Mesendoderm (in vitro differentiated cells): Measurements from ENCODE around the gene NOS1.

Source experiments
- DNase-seq: peaks from one replicate; pipeline ENCODE4 v3.0.0; 2013
- H2AK5ac ChIP-seq: 2 replicates; pipeline ENCODE4 v1.6.1; 2013; ENCODE audit warnings: low read length, inconsistent platforms
- H2BK120ac ChIP-seq: 2 replicates; pipeline ENCODE4 v1.6.1; 2013; ENCODE audit warnings: low read depth, mild to moderate bottlenecking, low read length, moderate library complexity, mixed read lengths
- H2BK15ac ChIP-seq: replicated peaks from 2 replicates; pipeline ENCODE4 v1.6.1; 2013; ENCODE audit warnings: low read depth, mild to moderate bottlenecking, moderate library complexity
- H2BK5ac ChIP-seq: 2 replicates; pipeline ENCODE4 v1.6.1; 2013; ENCODE audit warnings: low read length, inconsistent platforms
- H3K18ac ChIP-seq: 2 replicates; pipeline ENCODE4 v1.6.1; 2013; ENCODE audit warnings: mild to moderate bottlenecking, low read length, mixed read lengths
- H3K23ac ChIP-seq: one replicate; pipeline ENCODE4 v1.6.1; 2013; ENCODE audit warnings: low read length
- H3K27ac ChIP-seq: 2 replicates; pipeline ENCODE4 v1.5.1; 2013; ENCODE audit warnings: low read depth, mild to moderate bottlenecking, inconsistent platforms, low read length, moderate library complexity
- H3K27me3 ChIP-seq: 2 replicates; pipeline ENCODE4 v1.6.1; 2013; ENCODE audit warnings: low read length, control low read depth, mild to moderate bottlenecking, inconsistent platforms; ENCODE audit not compliant: insufficient read depth, poor library complexity
- H3K36me3 ChIP-seq: 2 replicates; pipeline ENCODE4 v1.6.1; 2013; ENCODE audit warnings: low read length, inconsistent platforms; ENCODE audit not compliant: control insufficient read depth, insufficient read depth
- H3K4ac ChIP-seq: one replicate; pipeline ENCODE4 v1.6.1; 2013; ENCODE audit warnings: low read depth, mild to moderate bottlenecking, low read length, moderate library complexity
- H3K4me1 ChIP-seq: 2 replicates; pipeline ENCODE4 v1.6.1; 2013; ENCODE audit warnings: low read depth, low read length, inconsistent platforms; ENCODE audit not compliant: control insufficient read depth
- H3K4me2 ChIP-seq: 2 replicates; pipeline ENCODE4 v1.6.1; 2013; ENCODE audit warnings: low read length
- H3K4me3 ChIP-seq: 2 replicates; pipeline ENCODE4 v1.5.1; 2013; ENCODE audit warnings: mild to moderate bottlenecking, low read length
- H3K56ac ChIP-seq: one replicate; pipeline ENCODE4 v1.6.1; 2013; ENCODE audit warnings: low read length
- H3K79me1 ChIP-seq: 2 replicates; pipeline ENCODE4 v1.6.1; 2013; ENCODE audit warnings: low read length, inconsistent platforms
- H3K79me2 ChIP-seq: 2 replicates; pipeline ENCODE4 v1.6.1; 2013; ENCODE audit warnings: mild to moderate bottlenecking, low read length; ENCODE audit not compliant: control insufficient read depth, insufficient read depth
- H3K9ac ChIP-seq: 2 replicates; pipeline ENCODE4 v1.6.1; 2013; ENCODE audit warnings: low read length, inconsistent platforms
- H4K5ac ChIP-seq: one replicate; pipeline ENCODE4 v1.6.1; 2013; ENCODE audit warnings: low read length
- H4K8ac ChIP-seq: one replicate; pipeline ENCODE4 v1.6.1; 2013; ENCODE audit warnings: low read depth, mild to moderate bottlenecking, control low read depth, low read length, moderate library complexity
- WGBS: extraction: QIAGEN DNeasy Blood & Tissue Kit; methylation state at CpG from one replicate; pipeline ENCODE4 v1.1.7; 2013; ENCODE audit warnings: low lambda C conversion rate, missing lambda C conversion rate; ENCODE audit not compliant: insufficient coverage; ENCODE audit errors: extremely low coverage; 5-methylcytosine and 5-hydroxymethylcytosine counted together

The NOS1 gene

GRCh38 chr12:117280019-117280680 is 81.3 kb downstream of the NOS1 start:
- H3K4me1 ChIP-seq = no peaks in the 10 kb centered on the region
- no peaks in the 10 kb centered on the region for H3K36me3 ChIP-seq
- H3K56ac ChIP-seq = no peak overlapping the region
- H4K5ac ChIP-seq = no peak overlapping the region
- no peak overlapping the region for H3K27ac ChIP-seq
- no peaks in the 10 kb centered on the region for H3K79me1 ChIP-seq
- H2BK120ac ChIP-seq = no peak overlapping the region
- no peaks in the 10 kb centered on the region for H3K79me2 ChIP-seq
- no peak overlapping the region for H3K23ac ChIP-seq
- WGBS = no CpG with 5 or more reads among the region's 8 CpGs
- H3K4me2 ChIP-seq = no peak overlapping the region
- no peak overlapping the region for H2BK5ac ChIP-seq
- H3K27me3 ChIP-seq = no peaks in the 10 kb centered on the region
- no peak overlapping the region for H2AK5ac ChIP-seq
- H3K4me3 ChIP-seq = no peak overlapping the region
- H3K4ac ChIP-seq = no peak overlapping the region
- H3K9ac ChIP-seq = no peak overlapping the region
- no peak for DNase-seq
- H3K18ac ChIP-seq = no peak overlapping the region
- no peak overlapping the region for H2BK15ac ChIP-seq
- H4K8ac ChIP-seq = no peak overlapping the region

- no peak overlapping the region for H4K8ac ChIP-seq
- no CpG with 5 or more reads among the region's 8 CpGs for WGBS
- H3K23ac ChIP-seq = no peak overlapping the region
- H4K5ac ChIP-seq = no peak overlapping the region
- no peak overlapping the region for H2BK15ac ChIP-seq
- no peak overlapping the region for H3K4me3 ChIP-seq
- H3K9ac ChIP-seq = no peak overlapping the region
- no peaks in the 10 kb centered on the region for H3K27me3 ChIP-seq
- H3K4me1 ChIP-seq = no peaks in the 10 kb centered on the region
- no peak overlapping the region for H2BK5ac ChIP-seq
- no peak overlapping the region for H2AK5ac ChIP-seq
- no peak overlapping the region for H3K18ac ChIP-seq
- peak; percentile 11 for DNase-seq
- no peak overlapping the region for H3K4ac ChIP-seq
- H2BK120ac ChIP-seq = no peak overlapping the region
- no peak overlapping the region for H3K4me2 ChIP-seq
- no peak overlapping the region for H3K27ac ChIP-seq
- no peaks in the 10 kb centered on the region for H3K79me1 ChIP-seq
- H3K36me3 ChIP-seq = no peaks in the 10 kb centered on the region
- no peak overlapping the region for H3K56ac ChIP-seq
- H3K79me2 ChIP-seq = no peaks in the 10 kb centered on the region
Measured at GRCh38 chr12:117279606-117280005, 81.8 kb downstream of the NOS1 start.

- no peak overlapping the region for H3K18ac ChIP-seq
- H3K4me2 ChIP-seq = no peak overlapping the region
- H3K36me3 ChIP-seq = no peaks in the 10 kb centered on the region
- H3K9ac ChIP-seq = no peak overlapping the region
- H3K79me1 ChIP-seq = no peaks in the 10 kb centered on the region
- H2AK5ac ChIP-seq = no peak overlapping the region
- WGBS = no CpG with 5 or more reads among the region's 7 CpGs
- no peak overlapping the region for H2BK5ac ChIP-seq
- no peak overlapping the region for H2BK15ac ChIP-seq
- no peak overlapping the region for H4K8ac ChIP-seq
- no peaks in the 10 kb centered on the region for H3K27me3 ChIP-seq
- no peak overlapping the region for H4K5ac ChIP-seq
- peak overlapping the region; percentile 34 for H3K56ac ChIP-seq
- no peak overlapping the region for H3K4ac ChIP-seq
- no peak overlapping the region for H3K4me3 ChIP-seq
- no peak overlapping the region for H3K27ac ChIP-seq
- DNase-seq = peak; percentile 18
- H3K79me2 ChIP-seq = no peaks in the 10 kb centered on the region
- no peaks in the 10 kb centered on the region for H3K4me1 ChIP-seq
- no peak overlapping the region for H3K23ac ChIP-seq
- H2BK120ac ChIP-seq = no peak overlapping the region
Measured at GRCh38 chr12:117277875-117278274, 83.6 kb downstream of the NOS1 start.

- no peak for DNase-seq
- no CpG with 5 or more reads among the region's 2 CpGs for WGBS
- no peak overlapping the region for H2BK15ac ChIP-seq
Measured at GRCh38 chr12:117273091-117273490, 88.3 kb downstream of the NOS1 start.

GRCh38 chr12:117272690-117273089 is 88.7 kb downstream of the NOS1 start:
- Histone ChIP-seq H2BK5ac (no peak overlapping the region), H3K27me3 (no peaks in the 10 kb centered on the region), H3K4me2 (no peak overlapping the region), H3K23ac (no peak overlapping the region), H3K36me3 (no peaks in the 10 kb centered on the region), H2BK15ac (no peak overlapping the region), H3K79me2 (no peaks in the 10 kb centered on the region), H4K8ac (no peak overlapping the region), H2BK120ac (no peak overlapping the region), H4K5ac (no peak overlapping the region), H3K9ac (no peak overlapping the region), H3K27ac (no peak overlapping the region), H3K18ac (no peak overlapping the region), H3K4me3 (no peak overlapping the region), H2AK5ac (no peak overlapping the region), H3K4ac (no peak overlapping the region), H3K79me1 (no peaks in the 10 kb centered on the region), H3K56ac (no peak overlapping the region), H3K4me1 (no peaks in the 10 kb centered on the region)
- WGBS = no CpG with 5 or more reads among the region's 4 CpGs
- DNase-seq = no peak

More at GRCh38 chr12:117273091-117273490, 88.3 kb downstream of the NOS1 start:
- H3K23ac ChIP-seq = no peak overlapping the region
- H3K4me3 ChIP-seq = no peak overlapping the region
- no peaks in the 10 kb centered on the region for H3K27me3 ChIP-seq
- H3K56ac ChIP-seq = no peak overlapping the region
- no peak overlapping the region for H3K9ac ChIP-seq
- no peak overlapping the region for H3K4me2 ChIP-seq
- H2AK5ac ChIP-seq = no peak overlapping the region
- H4K8ac ChIP-seq = no peak overlapping the region
- no peaks in the 10 kb centered on the region for H3K36me3 ChIP-seq
- no peaks in the 10 kb centered on the region for H3K79me2 ChIP-seq
- no peak overlapping the region for H3K27ac ChIP-seq
- no peaks in the 10 kb centered on the region for H3K4me1 ChIP-seq
- no peak overlapping the region for H3K4ac ChIP-seq
- no peaks in the 10 kb centered on the region for H3K79me1 ChIP-seq
- no peak overlapping the region for H4K5ac ChIP-seq
- no peak overlapping the region for H3K18ac ChIP-seq
- H2BK120ac ChIP-seq = no peak overlapping the region
- H2BK5ac ChIP-seq = no peak overlapping the region

- Histone ChIP-seq H3K27ac (no peak overlapping the region), H3K4ac (no peak overlapping the region), H3K4me1 (no peaks in the 10 kb centered on the region), H3K4me2 (no peak overlapping the region), H2AK5ac (no peak overlapping the region), H2BK5ac (no peak overlapping the region), H3K36me3 (no peaks in the 10 kb centered on the region), H2BK120ac (no peak overlapping the region), H4K8ac (no peak overlapping the region), H3K79me2 (no peaks in the 10 kb centered on the region), H3K23ac (no peak overlapping the region), H3K4me3 (no peak overlapping the region), H3K27me3 (no peaks in the 10 kb centered on the region), H3K79me1 (no peaks in the 10 kb centered on the region), H3K56ac (no peak overlapping the region), H3K9ac (no peak overlapping the region), H4K5ac (no peak overlapping the region), H2BK15ac (no peak overlapping the region), H3K18ac (no peak overlapping the region)
- no peak for DNase-seq
- WGBS = no CpG with 5 or more reads among the region's 3 CpGs
Measured at GRCh38 chr12:117262749-117263148, 98.7 kb downstream of the NOS1 start.
